ENCODE data around the gene TGFBR3. TPM values are rescaled to one million over a fixed set of nuclear protein-coding genes. Genes with fewer than 3 reads are reported as not detected.
A peak's percentile ranks its signal among the peaks of the same experiment; 100 is the strongest.

TGFBR3 gene
- total and polyA plus RNA-seq, 9 of the 15 experiments (the other 6 are each of a cell fraction or from before 2014, with no cell fraction given): 3.6 to 32.4 (median 15.6) TPM

- TF ChIP-seq E2F5 (CRISPR knock-in tag; IDR thresholded peaks at IDR 0.05): no peak
- peak; percentile 91 for TF ChIP-seq HDAC3 (IDR thresholded peaks at IDR 0.05; ENCODE audit: borderline replicate concordance, partially characterized antibody)
- no peak for TF ChIP-seq ZNF146 (CRISPR knock-in tag; IDR thresholded peaks at IDR 0.05; ENCODE audit: unreplicated experiment)
- no peak for TF ChIP-seq CTCFL (IDR thresholded peaks at IDR 0.05; ENCODE audit: borderline replicate concordance, insufficient read depth, low read depth, low read length, poor library complexity, severe bottlenecking)
- TF ChIP-seq MGA (IDR thresholded peaks at IDR 0.05): peak; percentile 49
- no peak; the same call in 1 of the 2 replicates for TF ChIP-seq IRF9 (tag; IDR thresholded peaks at IDR 0.05)
- no peak for TF ChIP-seq ZNF695 (CRISPR knock-in tag; IDR thresholded peaks at IDR 0.05)
- 0 out of 2 replicates have a peak, but pooled peaks have one; percentile 18 for TF ChIP-seq RBFOX2 (IDR thresholded peaks at IDR 0.05; ENCODE audit: low read depth, low read length)
- peak; percentile 97 for TF ChIP-seq PKNOX1 (IDR thresholded peaks at IDR 0.05)
- peak; percentile 93 for TF ChIP-seq EP300 (IDR thresholded peaks at IDR 0.05; ENCODE audit: low read length)
Observed at GRCh38 chr1:91804546-91805023, 81.4 kb downstream of the TGFBR3 start (continued).
